Lower lobe of right lung (tissue), 2 donors: ENCODE results near the gene NFIC. TPM values are rescaled to one million over a fixed set of nuclear protein-coding genes. Genes with fewer than 3 reads are reported as not detected.

Source experiments
- ATAC-seq, 2 donors: fragments of 200-7000 bp; cut with Tn5 transposase; one replicate each; pipeline ENCODE4 v1.9.1; 2020 to 2022; ENCODE audit warnings: mild to moderate bottlenecking in 2 of 2, moderate library complexity in 2 of 2
- DNase-seq: peaks from one replicate; pipeline ENCODE4 v3.0.0-alpha.2; 2020
- H3K27ac ChIP-seq: fragments of 200-600 bp; one replicate; pipeline ENCODE4 v1.8.0; 2022
- H3K27me3 ChIP-seq: fragments of 200-600 bp; one replicate; pipeline ENCODE4 v1.8.0; 2022; ENCODE audit warnings: low read depth
- H3K36me3 ChIP-seq: fragments of 200-600 bp; one replicate; pipeline ENCODE4 v1.8.0; 2022; ENCODE audit warnings: mild to moderate bottlenecking
- H3K4me1 ChIP-seq: fragments of 200-600 bp; one replicate; pipeline ENCODE4 v1.8.0; 2022
- H3K4me3 ChIP-seq: fragments of 200-600 bp; one replicate; pipeline ENCODE4 v1.8.0; 2022; ENCODE audit warnings: mild to moderate bottlenecking
- H3K9me3 ChIP-seq: fragments of 200-600 bp; one replicate; pipeline ENCODE4 v1.8.0; 2022
- intact Hi-C: fragments of 100-400 bp; cut with DNase I; formaldehyde crosslinking; loops from one replicate; pipeline ENCODE4 v1.11.0; 2022
- total RNA-seq: library from RNA; stranded (reverse); fragmentation: NEBNext Ultra II Directional; extraction: Animal tissue kit (Norgen Biotek cat#: 25700); gene quantifications from one replicate; pipeline ENCODE4 v1.2.1, GENCODE V29; 2021
- TF ChIP-seq, protein P1 (sequence below): fragments of 200-600 bp; IDR thresholded peaks from one replicate; pipeline ENCODE4 v1.8.0; 2022; ENCODE audit warnings: antibody characterized with exemption, mild to moderate bottlenecking
- donor health status: DM: no; HTN: yes; CAD: no; lungs with severe emphysema.

NFIC gene
- total RNA-seq, 1 donor from 2014 or later, result 132 TPM

DNA sequence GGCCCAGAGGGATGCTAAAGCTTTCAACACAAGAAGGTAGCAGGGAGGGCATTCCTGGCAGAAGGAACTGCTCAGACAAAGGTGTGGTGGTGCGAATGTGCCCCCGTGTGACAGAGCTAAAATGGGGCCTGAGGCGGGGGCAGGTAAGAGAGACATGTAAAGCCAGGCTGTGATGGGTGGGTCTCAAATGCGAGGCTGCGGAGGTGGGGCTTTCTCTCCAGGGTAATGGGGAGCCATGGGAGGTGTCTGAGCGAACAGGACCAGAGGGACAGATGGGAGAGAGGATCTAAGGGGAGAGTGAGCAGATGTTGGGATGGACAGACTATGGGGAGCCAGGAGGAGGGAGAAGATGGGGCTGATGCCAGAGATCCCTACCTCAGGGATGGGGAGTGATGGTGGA is 44.7 kb upstream of the NFIC start:
- Histone ChIP-seq H3K36me3 (no peaks in the 10 kb centered on the region), H3K27me3 (peaks cover 39% of the 10 kb centered on the region), H3K9me3 (no peaks in the 10 kb centered on the region), H3K4me1 (no peaks in the 10 kb centered on the region), H3K27ac (no peak overlapping the region), H3K4me3 (no peak overlapping the region)
- intact Hi-C loops, result loop anchor here (10.0 kb wide), 1 partner anchor 153 kb away; no protein-coding TSS in a partner anchor
- DNase-seq (no peak), ATAC-seq (no peak)
- TF ChIP-seq, protein P1, sequence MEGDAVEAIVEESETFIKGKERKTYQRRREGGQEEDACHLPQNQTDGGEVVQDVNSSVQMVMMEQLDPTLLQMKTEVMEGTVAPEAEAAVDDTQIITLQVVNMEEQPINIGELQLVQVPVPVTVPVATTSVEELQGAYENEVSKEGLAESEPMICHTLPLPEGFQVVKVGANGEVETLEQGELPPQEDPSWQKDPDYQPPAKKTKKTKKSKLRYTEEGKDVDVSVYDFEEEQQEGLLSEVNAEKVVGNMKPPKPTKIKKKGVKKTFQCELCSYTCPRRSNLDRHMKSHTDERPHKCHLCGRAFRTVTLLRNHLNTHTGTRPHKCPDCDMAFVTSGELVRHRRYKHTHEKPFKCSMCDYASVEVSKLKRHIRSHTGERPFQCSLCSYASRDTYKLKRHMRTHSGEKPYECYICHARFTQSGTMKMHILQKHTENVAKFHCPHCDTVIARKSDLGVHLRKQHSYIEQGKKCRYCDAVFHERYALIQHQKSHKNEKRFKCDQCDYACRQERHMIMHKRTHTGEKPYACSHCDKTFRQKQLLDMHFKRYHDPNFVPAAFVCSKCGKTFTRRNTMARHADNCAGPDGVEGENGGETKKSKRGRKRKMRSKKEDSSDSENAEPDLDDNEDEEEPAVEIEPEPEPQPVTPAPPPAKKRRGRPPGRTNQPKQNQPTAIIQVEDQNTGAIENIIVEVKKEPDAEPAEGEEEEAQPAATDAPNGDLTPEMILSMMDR, result no peak

DNA sequence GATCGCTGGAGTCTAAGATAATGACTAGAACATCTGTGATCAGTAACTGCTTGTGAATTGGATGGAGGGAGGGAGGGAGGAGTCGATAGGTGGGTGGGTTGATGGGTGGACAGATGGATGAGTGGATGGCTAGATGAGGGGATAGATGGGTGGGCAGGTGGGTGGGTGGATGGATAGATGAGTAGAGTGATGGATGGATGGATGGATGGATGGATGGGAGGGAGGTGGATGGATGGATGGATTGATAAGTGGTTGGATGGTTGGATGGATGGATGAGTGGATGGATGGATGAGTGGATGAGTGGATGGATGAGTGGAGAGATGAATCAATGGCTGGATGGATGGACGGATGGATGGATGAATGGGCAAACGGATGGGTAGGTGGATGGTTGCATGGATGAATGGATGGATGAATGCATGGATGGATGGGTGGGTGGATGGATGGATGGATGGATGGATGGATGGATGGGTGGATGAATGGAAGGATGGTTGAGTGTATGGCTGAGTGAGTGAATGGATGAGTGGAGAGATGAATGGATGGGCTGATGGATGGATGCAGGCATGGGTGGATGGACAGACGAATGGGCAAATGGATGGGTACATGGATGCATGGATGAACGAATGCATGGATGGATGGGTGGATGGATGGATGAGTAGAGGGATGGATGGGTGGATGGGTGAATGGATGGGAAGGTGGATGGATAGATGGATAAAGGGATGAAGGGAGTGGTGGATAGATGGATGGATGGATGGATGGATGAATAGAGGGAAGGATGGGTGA is 44.0 kb upstream of the NFIC start:
- DNase-seq, result no peak
- intact Hi-C loops, result loop anchor here (10.0 kb wide), 1 partner anchor 152 kb away; no protein-coding TSS in a partner anchor
- no peak overlapping the region for H3K27ac ChIP-seq

DNA sequence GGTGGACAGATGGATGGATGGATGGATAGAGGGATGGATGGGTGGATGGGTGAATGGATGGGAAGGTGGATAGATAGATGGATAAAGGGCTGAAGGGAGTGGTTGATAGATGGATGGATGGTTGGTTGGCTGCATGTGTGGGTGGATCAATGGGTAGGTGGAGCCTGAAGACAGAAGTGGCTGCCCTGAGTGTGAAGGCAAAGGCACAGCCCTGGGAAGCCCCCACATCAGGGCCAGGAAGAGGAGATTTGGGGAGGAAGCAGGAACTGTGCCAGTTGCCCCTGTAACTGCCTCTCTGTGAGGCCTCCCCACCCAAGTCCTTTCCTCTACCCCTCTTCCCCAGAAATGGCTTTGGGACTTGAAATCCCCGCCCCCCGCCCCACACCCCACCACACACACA is 43.4 kb upstream of the NFIC start:
- peaks cover 29% of the 10 kb centered on the region for H3K27me3 ChIP-seq
- no peaks in the 10 kb centered on the region for H3K4me1 ChIP-seq
- peak; percentile 14 for DNase-seq
- H3K9me3 ChIP-seq, result no peaks in the 10 kb centered on the region
- no peak overlapping the region for H3K27ac ChIP-seq
- H3K4me3 ChIP-seq, result no peak overlapping the region
- intact Hi-C loops, result loop anchor here (10.0 kb wide), 1 partner anchor 152 kb away; no protein-coding TSS in a partner anchor
- no peaks in the 10 kb centered on the region for H3K36me3 ChIP-seq
- ATAC-seq, result no peak
- TF ChIP-seq, protein P1, result no peak

More for the DNA sequence above, 44.0 kb upstream of the NFIC start:
- Histone ChIP-seq H3K27me3 (peaks cover 33% of the 10 kb centered on the region), H3K36me3 (no peaks in the 10 kb centered on the region), H3K4me1 (no peaks in the 10 kb centered on the region), H3K9me3 (no peaks in the 10 kb centered on the region), H3K4me3 (no peak overlapping the region)
- TF ChIP-seq, protein P1, result no peak
- ATAC-seq, result no peak

DNA sequence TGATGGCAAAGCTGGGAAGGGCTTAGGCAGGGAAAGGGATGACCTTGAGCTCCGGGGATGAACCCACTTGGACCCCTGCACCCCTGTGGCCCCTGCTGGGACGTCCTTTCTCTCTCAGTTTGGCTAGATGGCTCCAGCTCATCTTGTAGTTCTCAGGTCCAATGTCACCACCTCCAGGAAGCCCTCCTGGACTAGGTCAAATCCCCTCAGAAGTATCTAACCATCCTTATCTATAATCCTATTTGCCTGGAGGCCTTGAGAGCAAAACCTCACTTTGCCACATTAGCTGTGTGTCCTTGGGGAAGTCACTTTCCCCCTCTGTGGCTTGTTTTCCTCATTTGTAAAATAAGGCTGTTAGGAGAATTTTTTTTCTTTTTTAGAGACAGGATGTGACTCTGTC is 42.7 kb upstream of the NFIC start:
- TF ChIP-seq, protein P1, result no peak
- no peaks in the 10 kb centered on the region for H3K4me1 ChIP-seq
- no peak overlapping the region for H3K27ac ChIP-seq
- ATAC-seq, result no peak
- no peaks in the 10 kb centered on the region for H3K36me3 ChIP-seq
- intact Hi-C loops, result loop anchor here (10.0 kb wide), 1 partner anchor 151 kb away; no protein-coding TSS in a partner anchor
- no peak overlapping the region for H3K4me3 ChIP-seq
- H3K27me3 ChIP-seq, result peaks cover 23% of the 10 kb centered on the region
- DNase-seq, result peak; percentile 16
- H3K9me3 ChIP-seq, result no peaks in the 10 kb centered on the region

DNA sequence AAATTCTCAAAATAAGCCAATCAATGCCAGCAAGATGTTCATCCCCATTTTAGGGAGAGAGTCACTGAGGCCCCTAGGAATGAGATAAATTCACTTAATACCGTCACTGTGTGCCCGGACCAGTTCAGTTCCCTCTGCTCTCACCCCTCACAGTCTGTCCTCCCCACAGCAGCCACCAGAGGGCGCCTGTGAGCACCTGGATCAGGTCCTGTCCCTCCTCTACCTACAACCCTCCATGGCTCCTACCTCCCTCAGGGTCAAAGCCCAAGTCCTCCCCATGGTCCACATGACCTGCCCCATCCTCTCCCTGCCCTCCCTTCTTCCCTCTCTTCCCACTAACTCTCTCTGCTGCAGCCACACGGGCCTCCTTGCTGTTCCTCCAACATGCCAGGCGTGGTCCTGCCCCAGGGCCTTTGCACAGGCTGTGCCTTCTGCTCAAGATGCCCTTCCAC is 42.0 kb upstream of the NFIC start:
- ATAC-seq (peak; percentile 57 to 78), DNase-seq (peak; percentile 79)
- Histone ChIP-seq H3K9me3 (no peaks in the 10 kb centered on the region), H3K36me3 (no peaks in the 10 kb centered on the region), H3K4me1 (no peaks in the 10 kb centered on the region), H3K27ac (no peak overlapping the region), H3K27me3 (peaks cover 19% of the 10 kb centered on the region), H3K4me3 (no peak overlapping the region)
- intact Hi-C loops, result loop anchor here (10.0 kb wide), 1 partner anchor 150 kb away; no protein-coding TSS in a partner anchor
- TF ChIP-seq, protein P1, result peak; percentile 81
